ENCODE measurements around the gene S100A2.

DNA sequence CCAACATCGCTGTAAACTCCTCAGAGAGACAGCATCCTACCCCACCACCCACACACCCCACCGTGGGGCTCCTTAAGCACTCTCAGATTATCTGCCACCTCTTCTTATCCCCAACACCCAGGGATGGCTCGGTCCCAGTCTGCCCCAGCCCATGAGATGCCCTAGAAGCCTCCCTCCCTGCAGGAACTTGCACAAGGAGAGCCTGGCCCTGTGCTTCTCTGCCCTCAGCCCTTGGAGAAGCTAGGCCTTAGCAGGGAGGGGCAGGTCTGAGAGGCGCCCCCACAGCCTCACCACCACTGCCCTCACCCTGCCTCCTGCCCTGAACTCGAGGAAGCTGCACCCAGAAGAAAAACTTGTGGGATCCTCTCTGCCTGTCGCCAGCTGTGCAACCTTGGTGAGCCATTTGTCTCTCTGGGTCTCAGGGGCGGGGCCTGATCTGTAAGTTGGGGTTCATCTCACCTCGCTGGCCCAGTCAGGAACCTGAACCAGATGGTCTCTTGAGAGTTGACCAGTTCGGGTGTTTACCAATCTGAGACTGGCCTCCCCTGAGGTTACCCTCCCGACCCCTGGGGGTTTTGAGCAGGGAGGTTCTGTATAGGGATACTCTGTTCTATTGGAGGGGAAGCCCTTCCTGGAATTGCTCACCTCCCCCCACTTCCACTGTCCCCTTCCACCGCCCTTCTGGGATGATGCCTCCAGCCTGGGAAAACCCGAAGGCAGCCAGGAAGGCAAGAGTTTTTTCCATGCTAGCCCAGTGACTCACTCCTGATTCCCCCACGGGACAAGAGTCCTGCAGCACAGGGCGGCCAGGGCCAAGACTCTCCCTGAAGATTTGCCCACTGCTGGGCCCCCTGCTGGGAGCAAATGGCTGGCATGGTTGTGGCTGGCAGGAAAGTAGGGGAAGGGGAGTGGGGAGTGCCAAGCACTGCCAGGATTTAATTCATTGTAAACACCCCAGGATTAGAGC lies 16.6 kb downstream of the S100A2 start, which contains the start of gene S100A3:
- TF ChIP-seq CTCF (IDR thresholded peaks at IDR 0.05; ENCODE audit: low read length) (no peak), EZH2 (optimal IDR thresholded peaks at IDR 0.05; ENCODE audit: low read depth, low read length) (no peak)

All from MM.1S (cell line).